HG03571 (cell line): ENCODE measurements around the gene DNAJB6.
"Not testable (repeated sequence)": the region's sequence is repeated elsewhere in the genome, so short reads cannot be mapped to it uniquely, and the experiment has no call there.

ENCODE experiments used
- ATAC-seq: cut with Tn5 transposase; IDR thresholded peaks from one replicate; pipeline ENCODE4 v1.9.1; 2021; ENCODE audit not compliant: unreplicated experiment

DNAJB6 gene

DNA sequence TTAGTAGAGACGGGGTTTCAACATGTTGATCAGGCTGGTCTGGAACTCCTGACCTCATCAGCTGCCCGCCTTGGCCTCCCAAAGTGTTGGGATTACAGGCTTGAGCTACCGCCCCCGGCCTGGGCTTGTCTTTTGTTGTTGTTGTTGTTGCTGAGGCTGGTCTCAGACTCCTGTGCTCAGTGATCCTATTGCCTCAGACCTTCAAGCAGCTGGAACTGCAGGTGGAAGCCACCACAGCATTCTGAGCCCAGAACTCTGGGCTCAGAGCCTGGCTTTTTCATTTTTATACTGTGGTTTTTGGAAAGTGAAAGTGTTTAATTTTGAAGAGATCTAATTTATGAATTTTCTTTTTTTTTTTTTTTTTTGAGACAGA, 16.2 kb upstream of the DNAJB6 start:
- no peak for ATAC-seq

DNA sequence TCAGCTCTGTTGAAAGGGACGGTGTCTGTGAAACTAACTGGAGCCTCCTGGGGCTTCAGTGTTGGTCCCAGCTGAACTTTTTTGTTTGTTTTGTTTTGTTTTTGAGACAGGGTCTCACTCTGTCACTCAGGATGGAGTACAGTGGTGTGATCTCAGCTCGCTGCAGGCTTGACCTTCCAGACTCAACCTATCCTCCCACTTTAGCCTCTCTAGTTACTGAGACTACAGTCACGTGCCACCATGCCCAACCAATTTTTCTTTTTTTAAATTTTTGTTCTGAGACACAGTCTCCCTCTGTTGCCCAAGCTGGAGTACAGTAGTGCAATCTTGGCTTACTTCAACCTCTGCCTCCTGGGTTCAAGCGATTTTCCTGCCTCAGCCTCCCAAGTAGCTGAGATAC, 13.4 kb upstream of the DNAJB6 start:
- ATAC-seq, result no peak

DNA sequence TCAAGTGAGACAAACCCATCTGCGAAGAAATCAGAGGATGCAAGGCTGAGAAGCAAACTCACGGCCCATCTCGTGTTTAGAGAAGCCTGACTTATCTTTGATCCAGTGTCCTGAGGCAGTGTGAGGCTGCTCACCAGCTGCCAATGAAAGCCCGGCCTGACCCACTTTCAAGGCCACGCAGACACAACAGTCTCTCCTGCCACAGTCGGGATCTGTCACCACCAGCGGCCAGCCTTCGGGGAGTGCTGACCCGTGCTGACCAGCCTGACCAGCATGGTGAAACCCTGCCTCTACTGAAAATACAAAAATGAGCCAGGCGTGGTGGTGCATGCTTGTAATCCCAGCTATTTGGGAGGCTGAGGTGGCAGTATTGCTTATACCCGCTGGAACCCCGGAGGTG, 7.4 kb upstream of the DNAJB6 start:
- no peak for ATAC-seq

DNA sequence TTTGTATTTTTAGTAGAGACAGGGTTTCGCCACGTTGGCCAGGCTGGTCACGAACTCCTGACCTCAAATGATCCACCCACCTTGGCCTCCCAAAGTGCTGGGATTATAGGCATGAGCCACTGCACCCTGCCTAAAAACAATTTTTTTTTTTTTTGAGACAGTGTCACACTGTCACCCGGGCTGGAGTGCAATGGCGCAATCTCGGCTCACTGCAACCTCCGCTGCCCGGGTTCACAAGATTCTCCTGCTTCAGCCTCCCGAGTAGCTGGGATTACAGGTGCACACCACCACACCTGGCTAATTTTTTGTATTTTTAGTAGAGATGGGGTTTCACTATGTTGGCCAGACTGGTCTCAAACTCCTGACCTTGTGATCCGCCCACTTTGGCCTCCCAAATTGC, 6.2 kb upstream of the DNAJB6 start:
- not testable (repeated sequence) for ATAC-seq

DNA sequence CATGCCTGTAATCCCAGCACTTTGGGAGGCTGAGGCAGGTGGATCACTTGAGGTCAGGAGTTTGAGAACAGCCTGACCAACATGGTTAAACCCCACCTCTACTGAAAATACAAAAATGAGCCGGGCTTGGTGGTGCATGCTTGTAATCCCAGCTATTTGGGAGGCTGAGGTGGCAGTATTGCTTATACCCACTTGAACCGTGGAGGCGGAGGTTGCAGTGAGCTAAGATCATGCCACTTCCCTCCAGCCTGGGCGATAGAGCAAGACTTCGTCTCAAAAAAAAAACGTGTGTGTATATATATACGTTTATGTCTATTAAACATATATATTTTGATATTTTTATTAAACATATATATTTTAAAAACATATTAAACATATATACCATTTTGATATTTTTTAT, 5.8 kb upstream of the DNAJB6 start:
- ATAC-seq, result not testable (repeated sequence)

DNA sequence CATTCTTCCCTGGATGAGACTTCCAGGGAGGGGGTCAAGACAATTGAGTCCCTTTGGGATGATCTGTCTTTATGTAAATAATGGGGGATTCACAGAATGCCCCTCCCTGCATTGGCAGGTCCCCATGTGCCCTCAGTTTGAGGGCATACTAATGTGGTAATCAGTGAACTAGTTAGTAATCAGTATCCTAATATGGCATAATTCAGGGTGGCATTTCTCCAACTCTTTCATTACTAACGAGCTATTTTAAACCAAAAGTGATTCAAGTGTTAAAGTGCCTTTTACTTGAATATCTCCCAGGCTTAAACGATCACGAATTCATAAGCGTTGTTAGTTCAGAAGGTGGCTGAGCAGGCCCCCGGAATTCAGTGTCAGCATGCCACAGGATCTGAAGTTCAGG, 1.6 kb upstream of the DNAJB6 start:
- no peak for ATAC-seq

DNA sequence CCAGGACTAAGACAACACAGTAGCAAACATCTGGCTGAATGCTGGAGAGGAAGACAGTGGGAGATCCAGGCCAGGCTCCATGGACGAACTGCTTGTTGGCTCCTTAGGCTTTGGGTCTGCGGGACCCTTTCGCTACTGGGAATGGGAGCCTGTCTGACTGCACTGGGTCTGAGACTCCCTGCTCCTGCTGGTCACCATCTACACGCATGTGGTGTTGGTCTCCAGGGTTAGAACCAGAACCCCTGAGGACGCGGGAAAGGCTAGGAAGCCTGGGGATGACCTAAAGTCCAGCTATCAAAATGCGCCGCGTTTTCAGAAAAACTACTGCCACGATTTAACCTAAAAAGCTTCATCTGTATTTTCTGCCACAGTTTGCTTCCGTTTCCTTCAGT, 817 bp upstream of the DNAJB6 start:
- ATAC-seq, result no peak

DNA sequence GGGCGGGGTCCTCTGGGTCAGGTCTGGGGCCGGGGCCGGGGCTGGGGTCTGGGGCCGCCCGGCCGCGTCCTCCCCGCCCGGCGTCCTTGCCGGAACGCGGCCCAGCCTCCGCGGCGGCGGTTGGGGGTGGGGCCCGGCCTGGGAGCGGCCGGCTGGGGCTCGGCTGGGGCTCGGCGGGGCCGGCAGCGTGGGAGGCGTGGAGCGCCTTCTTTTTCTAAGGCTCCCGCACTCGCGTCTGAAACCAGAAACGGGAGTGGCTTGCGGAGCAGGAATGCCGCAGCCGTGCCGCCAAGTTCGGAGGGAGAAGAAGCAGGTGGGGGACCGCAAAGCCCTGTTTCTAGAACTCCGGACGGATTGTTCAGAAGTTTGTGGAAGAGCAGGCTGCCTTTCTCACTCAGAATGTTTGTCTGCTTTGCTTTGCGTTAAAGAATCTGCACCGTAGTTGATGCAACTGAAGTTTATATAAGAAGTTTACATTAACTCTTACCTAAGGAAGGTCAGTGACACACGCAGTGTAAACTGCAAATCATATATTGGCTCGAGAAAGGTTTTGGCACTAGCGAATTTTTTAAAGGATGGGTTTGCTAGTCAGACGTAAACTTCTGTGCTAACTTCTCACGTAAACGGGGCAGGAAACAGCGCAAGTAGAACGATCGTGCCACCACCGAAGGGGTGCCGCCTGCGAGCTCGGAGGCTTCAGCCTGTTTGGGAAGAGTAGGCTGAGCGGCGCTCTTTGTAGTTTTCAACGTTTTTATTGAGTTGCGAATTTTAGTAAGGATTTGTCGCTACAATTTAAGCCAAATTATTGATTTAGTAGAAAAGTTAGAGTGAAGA, 729 bp downstream of the DNAJB6 start:
- ATAC-seq, result peak; percentile 41

DNA sequence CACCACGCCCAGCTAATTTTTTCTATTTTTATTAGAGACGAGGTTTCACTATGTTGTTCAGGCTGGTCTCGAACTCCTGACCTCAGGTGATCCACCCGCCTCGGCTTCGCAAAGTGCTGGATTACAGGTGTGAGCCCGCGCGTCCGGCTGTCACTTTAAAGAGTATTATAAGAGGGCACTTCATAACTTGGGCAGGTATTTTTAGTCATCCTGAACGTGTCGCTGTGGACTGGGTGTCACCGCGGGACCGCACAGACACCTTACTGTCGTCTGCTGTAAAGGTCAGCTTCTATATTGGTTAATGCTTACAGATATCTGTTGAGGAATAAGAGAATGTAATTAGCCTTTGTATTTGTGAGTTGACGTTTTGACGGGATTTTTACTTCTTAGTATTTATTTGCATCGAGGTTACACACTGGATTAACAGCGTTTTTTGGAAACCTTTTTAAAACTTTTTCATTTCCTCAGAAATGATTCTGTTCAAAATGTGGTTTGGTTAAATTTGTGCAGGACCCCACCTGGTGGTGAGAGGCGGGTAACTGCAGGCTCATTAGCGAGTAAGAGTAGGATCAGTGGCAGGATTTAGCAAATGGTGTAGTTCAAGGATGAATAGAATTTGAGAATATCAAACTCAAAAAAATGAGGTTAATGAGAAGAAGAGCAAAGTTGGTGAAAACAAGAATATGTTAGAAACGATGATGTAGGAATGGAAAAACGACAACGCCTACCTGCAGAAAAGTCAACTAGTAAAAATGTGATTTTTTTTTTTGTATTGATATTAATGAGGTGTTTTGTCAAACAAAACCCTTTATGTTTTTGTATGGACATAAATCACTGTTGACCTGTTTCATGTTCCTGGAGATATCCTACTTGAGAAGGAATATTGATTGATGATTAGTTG, 3.2 kb downstream of the DNAJB6 start:
- ATAC-seq, result no peak

DNA sequence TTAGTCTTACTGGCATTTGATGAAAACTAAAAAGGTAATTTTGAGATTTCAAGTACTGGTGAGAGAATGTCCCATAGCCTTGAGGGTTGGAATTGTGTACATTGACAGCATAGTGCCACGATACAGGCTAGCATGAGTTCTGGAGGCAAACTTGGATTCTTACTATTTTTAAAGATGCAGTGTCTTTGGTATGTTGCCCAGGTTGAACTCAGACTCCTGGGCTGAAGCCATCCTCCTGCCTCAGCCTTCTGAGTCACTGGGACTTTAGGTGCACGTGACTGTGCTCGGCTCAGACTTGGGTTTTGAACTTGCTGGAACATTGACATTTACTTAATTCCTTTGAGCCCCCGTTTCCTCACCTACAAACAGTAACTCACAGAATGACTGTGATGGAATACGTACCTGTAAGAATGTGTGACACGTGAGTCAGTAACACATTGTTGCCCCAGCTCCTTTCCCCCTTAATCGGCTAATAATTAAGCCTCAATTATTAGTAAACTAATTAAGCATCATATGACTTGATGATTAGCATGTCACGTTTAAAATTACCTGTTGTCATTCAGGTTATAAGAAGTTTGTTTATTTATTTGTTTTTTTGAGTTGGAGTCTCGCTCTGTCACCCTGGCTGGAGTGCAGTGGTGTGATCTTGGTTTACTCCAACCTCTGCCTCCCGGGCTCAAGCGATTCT, 10.6 kb downstream of the DNAJB6 start:
- no peak for ATAC-seq

DNA sequence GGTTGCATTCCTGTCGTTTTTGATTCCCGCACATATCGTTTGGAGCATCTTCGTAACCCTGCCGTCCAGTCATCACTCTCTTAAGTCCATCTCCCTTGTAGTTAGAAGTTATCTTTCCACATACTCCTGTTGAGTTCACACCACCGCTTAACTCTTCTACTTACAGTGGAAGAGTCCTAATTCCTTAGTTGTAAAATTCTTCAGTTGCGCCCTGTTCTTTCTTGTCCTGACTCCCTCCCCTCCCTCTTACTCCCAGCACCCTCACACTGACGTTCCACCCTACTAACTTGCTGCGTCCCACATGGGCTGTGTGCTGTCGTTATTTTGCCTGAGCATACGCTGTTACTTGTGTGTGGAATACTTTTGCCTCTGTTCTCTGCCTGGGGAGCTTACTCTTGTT, 11.7 kb downstream of the DNAJB6 start:
- no peak for ATAC-seq

DNA sequence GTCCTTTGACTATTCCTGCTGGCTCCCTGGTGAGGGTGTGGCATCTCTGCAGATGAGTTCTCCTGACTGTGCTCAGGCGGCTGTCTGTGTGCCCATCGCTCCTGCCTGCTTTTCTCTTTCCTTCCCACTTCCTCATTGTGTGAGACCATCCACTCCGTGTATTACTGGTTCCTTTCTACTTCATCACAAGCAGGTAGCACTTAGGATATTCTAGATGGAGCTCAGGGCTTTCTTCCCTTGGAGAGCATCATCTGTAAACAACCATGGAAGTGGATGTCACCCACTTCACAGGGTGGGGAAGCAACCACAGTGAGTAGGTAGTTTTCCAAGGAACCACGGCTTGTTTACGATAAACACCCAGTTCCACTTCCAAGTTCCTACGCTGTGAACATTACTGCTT, 15.7 kb downstream of the DNAJB6 start:
- peak; percentile 41 for ATAC-seq

DNA sequence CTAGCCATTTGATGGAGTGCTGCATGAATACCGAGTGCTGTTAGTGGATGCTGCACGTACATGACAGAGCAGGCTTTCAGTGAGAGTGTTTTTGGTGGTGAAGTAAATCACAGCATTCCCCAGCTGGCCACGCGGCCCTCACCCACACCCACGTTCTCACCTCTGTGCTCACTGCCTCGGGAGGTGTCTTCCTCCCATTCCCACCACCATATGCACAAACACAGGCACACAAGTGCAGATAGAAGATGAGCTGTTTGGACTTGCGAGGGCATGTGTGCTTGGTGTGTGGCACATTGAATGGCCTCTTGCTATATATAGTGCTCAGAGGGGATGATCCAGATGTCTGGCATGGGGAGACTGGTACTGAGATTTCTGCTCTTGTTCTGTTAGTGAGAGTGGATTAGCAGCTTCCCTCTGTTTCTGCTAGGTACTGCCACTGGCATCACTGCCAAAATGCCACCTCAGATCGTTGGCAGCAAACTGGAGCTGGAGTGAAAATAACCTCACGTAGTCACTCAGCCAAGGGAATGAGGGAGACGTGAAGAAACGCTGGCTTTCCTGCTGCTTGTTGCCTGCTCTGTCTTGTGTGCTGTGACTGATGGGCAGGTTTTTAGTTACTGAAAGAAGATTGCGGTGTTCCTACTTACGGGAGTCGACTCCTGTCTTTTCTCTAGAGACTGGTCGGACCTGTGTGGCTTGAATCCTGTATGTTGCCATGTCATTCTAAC, 19.1 kb downstream of the DNAJB6 start:
- no peak for ATAC-seq

DNA sequence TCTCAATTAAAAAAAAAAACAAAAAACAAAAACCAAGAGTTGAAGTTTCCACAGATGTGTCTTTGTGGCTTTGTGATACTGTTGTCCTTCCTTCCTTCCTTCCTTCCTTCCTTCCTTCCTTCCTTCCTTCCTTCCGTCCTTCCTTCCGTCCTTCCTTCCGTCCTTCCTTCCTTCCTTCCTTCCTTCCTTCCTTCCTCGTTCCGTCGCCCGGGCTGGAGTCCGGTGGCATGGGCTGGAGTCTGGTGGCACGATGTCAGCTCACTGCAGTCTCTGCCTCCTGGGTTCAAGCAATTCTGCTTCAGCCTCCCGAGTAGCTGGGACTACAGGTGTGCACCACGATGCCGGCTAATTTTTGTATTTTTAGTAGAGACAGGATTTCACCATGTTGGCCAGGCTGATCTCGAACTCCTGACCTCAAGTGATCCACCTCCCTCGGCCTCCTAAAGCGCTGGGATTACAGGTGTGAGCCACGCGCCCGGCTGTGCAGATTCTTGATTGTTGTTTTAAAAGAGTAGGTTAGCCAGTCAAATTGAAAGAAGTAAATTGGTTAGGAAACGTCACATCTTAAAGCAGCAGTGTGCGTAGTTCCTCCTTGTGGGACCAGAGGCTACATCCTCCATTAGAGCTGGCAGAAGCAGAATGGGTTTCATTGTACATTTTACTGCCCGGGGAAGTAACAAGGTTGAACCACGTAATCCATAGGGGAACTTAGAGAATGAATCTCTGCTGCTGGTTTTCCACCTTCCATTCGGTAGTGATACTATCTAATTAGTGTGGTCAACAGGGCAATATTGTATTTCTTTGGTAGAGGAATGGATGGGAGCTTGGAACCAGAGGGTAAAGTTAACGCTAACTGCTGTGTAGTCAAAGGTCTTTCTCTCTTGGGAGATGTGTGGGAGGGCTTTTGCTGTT, 20.6 kb downstream of the DNAJB6 start:
- ATAC-seq, result peak; percentile 87

DNA sequence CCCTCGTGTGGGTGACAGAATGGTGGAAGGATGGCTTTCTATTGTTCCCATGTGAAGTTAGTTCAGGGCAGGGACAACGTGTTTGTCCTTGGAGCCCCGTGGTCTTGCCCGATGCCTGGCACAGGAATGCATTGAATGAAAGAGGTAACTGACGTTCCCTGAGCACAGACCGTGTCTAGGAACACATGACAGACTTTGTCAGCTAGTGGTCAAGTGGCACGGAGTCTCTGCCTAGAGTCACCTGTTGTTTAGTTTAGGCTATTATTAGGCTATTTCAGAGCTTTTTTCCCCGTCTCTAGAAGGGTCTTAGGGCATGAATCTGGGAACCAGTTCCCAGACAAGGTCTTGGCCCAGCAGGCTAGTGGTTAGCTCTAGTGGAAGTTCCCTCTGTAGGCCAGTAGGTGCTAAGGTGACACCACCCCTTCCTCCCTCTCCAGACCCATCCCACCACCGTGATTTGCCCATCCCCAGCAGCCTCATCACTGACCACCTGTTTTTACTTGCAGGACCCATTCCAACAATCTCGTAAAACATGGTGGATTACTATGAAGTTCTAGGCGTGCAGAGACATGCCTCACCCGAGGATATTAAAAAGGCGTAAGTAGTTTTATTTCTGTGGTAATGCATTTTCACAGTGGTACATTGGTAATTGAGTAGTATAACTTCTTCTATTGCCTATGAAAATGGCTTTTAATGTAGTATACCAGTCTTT, 21.4 kb downstream of the DNAJB6 start:
- ATAC-seq, result no peak

DNA sequence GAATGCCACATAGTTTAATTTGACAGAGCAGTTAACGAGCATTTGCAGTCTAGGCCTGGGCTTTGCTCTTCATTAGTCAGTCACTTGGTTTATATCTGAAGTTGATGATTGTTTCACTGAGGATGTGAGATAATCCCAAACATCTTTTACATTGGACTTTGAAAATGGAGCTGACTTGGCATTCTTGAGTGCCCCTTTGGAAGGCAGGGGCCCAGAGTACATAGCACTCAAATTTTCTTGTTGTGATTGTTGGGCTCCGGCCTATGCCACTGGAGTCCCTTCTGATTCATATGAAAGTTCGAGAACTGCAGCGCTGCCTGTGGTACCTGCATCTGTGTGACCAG, 21.9 kb downstream of the DNAJB6 start:
- no peak for ATAC-seq

DNA sequence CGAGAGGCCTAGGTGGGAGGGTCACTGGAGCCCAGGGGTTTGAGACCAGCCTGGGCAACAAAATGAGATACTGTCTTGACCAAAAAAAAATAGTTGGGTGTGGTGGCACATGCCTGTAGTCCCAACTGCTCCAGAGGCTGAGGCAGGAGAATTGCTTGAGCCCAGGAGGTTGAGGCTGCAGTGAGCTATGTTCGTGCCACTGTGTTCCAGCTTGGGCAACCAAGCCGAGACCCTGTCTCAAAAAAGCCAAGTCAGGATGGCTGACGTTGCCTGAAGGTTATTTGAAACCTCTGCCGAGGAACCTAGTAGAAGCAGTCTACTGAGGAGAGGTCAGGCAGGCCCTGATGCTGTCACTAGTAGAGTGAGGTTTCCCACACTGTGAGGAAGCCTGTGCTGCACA, 22.8 kb downstream of the DNAJB6 start:
- no peak for ATAC-seq

DNA sequence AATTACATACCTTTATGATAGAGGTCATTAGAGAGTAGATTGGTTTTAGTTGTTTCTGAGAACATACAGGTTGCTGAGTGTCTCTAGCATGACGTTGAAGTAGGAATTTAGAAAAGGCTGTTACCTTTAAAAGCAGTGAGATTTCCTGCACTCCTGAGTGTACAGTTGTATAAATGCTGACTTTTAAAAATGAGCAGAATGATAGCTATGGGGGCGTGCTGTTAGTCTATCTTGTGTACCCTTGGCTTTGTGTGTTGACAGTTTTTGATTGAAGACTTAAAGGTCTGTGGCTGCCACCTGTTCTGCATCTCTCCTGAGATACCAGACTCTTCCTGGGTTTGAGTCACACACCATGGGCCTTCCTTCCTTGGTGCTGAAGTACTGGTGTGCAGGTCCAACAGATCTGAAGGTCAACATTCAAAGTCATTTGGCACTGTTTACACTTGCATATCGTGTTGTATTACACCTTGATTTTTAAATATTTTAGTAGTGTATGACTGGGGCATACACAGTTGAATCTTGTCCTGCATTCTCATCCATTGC, 23.8 kb downstream of the DNAJB6 start:
- ATAC-seq, result no peak

DNA sequence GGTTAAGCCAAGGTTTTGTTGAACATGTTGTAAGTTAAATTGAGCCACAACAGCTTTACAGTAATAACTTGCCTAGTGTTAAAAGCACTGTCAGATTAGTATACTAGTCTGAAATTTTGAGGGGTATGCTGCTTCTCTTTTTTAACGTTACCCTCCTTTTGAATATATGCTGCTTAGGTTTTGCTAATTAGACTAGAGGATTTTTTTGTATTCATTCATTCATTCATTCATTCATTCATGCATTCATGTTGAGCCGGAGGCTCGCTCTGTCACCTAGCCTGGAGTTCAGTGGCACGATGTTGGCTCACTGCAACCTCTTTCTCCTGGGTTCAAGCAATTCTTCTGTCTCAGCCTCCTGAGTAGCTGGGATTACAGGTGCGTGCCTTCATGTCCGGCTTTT, 24.7 kb downstream of the DNAJB6 start:
- ATAC-seq, result no peak
